CD4-positive, alpha-beta T cell treated with Interleukin-17A for 4 hours (primary cell): ENCODE results near the gene GPR176.

Experiments
- DNase-seq: peaks from one replicate; pipeline ENCODE4 v3.0.0-alpha.2; 2020; ENCODE audit warnings: mixed read lengths

Gene GPR176, protein sequence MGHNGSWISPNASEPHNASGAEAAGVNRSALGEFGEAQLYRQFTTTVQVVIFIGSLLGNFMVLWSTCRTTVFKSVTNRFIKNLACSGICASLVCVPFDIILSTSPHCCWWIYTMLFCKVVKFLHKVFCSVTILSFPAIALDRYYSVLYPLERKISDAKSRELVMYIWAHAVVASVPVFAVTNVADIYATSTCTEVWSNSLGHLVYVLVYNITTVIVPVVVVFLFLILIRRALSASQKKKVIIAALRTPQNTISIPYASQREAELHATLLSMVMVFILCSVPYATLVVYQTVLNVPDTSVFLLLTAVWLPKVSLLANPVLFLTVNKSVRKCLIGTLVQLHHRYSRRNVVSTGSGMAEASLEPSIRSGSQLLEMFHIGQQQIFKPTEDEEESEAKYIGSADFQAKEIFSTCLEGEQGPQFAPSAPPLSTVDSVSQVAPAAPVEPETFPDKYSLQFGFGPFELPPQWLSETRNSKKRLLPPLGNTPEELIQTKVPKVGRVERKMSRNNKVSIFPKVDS

GRCh38 chr15:39919748-39920509 lies at the start of gene GPR176:
GPR176 (minus strand) TSS chr15:39920266; CDS start chr15:39920026, 240 bp downstream.
- peak; percentile 38 for DNase-seq

DNA sequence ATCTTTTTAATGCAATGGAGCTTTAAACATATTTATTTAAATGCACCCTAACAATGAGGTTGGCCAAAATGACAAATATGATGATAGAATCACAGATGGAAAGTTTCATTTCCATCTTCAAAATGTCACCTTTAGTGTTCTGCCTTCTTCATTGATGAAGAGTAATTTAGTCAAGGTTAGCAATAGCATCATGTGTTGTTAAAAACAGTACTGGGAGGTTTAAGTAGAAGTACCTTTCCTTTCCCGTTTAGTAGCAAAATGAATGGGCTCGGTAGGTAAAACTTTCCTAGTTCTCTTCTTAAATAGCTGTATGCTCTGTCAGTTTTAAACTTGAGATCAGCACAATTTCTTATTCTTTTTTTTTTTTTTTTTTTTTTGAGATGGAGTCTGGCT lies 48.9 kb upstream of the GPR176 start:
- no peak for DNase-seq

DNA sequence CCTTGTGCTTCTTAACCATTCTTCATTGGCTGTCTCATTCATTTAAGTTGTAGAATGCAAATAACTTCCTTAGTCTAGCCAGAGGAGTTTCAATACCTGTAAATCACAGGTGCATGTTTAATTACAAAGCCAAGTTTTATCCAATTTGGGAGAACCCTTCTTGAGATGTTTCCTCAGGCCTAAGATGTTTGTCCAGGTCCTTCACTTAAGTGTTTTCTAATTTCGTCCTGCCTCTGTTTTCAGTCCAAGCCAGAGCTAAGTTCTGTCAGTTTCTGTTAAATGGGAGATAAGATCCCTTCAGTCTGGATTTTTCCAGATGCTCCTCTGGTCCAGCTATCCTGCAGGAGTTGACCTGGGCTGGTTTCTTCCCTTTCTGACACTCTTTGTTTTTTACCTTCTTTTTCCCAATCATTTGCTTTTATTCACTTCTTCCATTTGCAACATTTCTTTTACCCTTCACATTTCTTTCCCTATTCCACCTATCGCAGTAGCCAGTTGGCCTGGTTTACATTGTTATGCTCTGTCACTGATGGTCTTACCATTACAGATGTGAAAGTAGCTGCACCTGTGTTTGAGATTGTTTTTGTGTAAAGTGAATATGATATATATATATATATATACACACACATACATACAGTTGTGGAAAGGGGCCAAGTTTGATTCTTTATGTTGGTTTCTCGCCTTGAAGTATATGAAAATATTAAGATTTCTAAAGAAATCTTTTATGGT lies 48.4 kb upstream of the GPR176 start:
- no peak for DNase-seq

DNA sequence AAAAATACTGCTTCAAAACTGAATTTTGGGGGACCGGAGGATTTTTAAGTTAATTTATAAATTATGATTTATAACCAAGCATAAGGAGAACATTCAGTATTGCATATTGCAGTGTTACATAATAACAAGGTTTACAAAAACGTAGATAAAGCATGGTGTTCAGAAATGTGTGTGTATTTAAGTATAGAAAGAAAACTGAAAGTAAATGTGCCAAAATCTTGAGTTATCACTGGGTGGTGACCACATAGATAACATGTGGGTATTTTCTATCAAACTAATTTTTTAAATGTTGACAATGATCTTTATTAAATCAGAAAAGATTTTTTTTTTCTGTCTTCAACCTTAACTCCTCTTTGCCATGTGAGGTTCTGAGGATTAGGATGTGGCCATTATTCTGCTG lies 46.5 kb upstream of the GPR176 start:
- DNase-seq = no peak

DNA sequence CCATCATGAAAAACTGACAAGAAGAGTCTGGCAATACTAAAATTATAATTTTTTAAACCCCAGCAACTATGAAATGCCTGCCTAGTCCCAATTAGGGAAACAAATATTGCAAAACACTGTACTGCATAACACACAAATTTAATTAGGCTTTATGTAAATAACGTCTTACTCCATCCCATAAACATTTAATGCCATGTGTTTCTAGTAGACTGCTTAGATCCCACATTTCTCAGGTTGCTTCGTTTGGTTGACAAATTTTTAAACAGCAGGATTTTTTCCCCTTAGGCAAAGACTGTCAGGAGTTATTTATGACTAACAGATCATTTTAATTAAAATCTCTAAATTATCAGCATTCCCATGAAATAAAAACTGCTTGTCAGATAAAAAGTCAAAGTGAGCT lies 43.7 kb upstream of the GPR176 start:
- DNase-seq = no peak

- no peak for DNase-seq
Observed at GRCh38 chr15:39961051-39961450, 41.0 kb upstream of the GPR176 start.

- no peak for DNase-seq
Observed at GRCh38 chr15:39960411-39960810, 40.3 kb upstream of the GPR176 start.

DNA sequence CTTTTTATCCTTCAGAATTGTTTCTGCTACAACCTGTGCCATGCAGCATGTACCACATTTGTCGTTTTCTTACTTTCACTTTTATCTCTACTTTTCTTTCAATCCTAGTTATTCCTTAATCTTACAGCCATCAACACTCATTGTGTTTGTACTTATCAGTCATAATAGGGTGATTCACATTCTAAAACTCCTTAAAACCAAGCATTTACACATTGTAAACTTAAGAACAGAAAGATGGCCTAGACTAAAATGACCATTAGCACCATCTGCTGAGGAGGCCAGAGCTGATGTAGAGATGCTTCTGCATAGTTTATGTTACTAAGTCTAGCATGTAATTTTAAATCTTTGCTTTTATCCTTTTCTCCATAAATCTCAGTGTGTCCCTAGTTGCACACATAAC lies 39.3 kb upstream of the GPR176 start:
- DNase-seq = no peak

DNA sequence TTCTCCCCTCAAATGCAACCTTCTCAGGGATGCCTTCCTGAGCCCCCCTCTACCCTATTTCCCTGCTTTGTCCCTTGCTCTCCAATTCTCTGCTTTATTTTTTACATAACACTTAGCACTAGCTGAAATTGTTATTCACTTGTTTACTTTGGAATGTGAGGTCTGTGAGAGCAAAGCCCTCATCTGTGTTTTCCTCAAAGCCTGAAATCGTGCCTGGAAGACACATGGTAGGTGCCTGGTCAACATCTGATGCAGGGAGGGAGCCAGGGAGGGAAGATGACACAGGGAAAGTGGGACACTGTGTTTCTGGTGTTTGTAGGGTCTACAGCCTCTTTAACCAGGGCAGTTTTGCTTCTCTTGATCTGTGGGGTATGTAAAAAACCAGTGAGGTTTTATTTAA lies 37.4 kb upstream of the GPR176 start:
- no peak for DNase-seq

- DNase-seq = no peak
Observed at GRCh38 chr15:39953521-39953920, 33.5 kb upstream of the GPR176 start.

- no peak for DNase-seq
Observed at GRCh38 chr15:39951561-39951960, 31.5 kb upstream of the GPR176 start.

DNA sequence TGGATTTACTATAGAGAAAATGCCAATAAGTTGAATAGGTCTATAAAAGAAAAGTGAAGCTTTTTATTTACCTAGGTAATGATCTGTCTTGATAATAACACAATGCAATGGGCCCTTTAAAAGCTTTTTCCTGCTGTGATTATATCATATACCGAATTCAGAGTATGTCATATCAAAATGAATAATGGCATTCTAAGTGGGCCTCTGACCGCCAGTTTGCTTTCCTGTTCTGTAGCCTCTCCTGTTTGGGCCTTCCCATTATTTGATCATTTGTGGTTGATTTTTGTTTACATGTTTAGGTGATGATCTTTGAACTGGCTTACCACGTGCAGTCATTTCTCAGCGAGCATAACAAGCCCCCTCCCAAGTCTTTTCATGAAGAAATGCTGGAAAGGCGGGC lies 28.8 kb upstream of the GPR176 start:
- no peak for DNase-seq

DNA sequence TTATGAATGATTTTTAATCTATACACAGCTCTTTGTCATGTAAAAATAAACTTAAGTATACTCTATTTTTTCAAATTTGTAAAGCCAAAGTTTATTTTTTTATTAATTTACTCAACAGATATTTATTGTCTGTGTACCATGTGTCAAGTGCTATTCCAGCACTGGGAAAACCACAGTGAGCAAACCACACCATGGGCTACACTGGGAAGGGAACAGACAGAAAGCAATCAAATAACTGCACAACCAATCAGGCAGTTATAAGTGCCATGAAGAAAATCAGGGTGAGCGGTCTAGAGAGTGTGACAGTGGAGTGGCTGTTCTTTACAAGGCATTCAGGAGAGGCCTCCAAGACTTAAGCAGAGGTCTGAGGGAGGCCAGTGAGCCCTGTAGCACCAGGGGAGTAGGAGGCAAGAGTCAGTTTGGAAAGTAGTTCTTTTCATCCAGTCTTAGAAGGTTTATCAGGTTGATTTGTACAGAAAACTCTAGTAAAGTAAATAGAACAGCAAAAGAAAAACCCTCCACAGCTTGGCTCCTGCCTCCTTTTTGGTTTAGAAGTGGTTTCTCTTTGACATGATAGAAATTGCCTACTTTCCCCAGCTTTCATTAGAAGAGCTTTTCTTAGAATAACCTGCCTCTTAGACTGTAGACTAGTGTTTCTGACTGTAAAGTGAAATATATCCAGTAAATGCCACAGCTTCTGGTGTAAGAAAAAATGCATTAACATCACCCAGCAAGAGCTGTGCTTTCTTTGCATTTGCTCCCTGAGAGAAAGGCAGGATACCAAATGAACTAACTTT lies 27.5 kb upstream of the GPR176 start:
- DNase-seq = no peak

GRCh38 chr15:39946862-39947261 lies 26.8 kb upstream of the GPR176 start:
- no peak for DNase-seq

DNA sequence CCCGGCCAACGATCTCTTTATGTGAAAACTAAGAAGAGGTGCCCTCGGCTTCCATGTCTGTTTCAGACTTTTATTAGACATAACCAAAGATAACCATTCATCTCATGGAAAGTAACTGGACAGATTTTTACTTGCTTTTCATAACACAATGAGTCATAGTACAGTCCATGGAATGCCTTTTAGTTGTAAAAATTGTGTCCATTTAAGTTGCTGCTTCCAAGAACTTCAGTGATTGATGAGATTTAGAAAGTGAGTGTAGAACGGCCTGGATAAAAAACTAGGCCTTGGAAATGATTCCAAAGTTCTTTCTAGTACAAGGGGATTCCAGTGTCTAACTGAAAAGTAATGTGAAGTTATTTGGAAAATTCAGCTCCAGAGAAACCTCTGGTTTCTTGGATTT lies 24.7 kb upstream of the GPR176 start:
- no peak for DNase-seq

DNA sequence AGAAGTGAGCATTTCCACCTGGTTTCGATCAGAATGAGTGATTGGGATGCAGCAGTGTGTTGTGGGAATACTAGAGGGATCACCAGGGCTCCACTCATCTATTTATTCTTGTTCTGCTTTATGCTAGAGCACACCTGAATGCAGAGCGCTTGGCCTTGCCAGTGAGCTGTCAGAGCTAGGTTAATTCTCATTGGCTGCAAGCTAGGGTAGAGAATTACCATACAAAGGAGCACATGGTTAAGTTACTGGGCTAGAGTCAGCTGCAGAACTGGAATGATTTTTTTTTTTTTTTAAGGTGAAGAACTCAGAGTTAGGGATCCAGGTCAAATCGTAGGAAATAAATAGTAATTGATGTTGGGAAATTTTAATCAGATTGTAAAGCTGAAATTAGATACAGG lies 22.7 kb upstream of the GPR176 start:
- DNase-seq = no peak

- DNase-seq = no peak
Observed at GRCh38 chr15:39942101-39942752, 22.2 kb upstream of the GPR176 start.

DNA sequence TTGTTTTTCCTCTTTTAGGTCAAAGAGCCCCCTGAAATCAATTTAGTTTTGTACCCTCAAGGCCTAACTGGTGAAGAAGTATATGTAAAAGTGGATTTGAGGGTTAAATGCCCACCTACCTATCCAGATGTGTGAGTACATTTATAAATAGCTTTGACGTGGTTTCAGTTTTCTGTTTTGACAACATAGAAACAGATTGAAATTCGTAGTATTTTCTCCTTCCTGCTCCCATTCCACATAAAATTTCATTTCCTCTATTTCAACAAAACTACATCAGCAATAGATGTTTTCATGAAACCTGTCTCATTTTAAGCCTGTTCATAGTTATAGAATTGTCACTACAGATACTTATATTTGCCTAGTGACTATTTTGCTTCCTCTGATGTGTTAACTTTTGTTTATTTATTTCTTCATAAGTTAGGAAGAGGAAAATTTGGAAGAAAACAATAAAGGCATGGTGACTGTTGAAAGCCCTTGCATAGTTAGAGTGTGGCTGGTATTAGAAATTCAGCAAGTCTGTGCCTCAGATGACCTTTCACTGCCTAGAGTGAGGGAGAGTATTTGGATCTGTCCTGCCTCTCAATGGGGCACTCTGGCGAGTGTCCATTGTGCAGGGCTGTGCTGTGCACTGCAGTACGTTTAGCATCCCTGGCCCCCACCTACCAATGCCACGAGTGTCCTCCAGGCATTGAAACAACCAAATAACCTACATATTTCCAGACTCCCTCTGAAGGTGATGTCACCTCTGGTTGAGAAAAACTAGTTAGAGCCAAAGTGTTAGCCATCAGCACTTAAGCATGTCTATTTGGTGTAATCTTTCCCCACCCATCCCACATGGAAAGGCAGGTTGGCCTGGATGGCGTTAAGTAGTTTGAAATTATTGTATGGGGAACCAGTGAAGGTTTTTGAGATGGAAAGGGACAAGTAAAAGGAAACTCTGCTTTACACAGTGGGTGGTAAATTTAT lies 19.7 kb upstream of the GPR176 start:
- no peak for DNase-seq

GRCh38 chr15:39937696-39938095 lies 17.6 kb upstream of the GPR176 start:
- no peak for DNase-seq

DNA sequence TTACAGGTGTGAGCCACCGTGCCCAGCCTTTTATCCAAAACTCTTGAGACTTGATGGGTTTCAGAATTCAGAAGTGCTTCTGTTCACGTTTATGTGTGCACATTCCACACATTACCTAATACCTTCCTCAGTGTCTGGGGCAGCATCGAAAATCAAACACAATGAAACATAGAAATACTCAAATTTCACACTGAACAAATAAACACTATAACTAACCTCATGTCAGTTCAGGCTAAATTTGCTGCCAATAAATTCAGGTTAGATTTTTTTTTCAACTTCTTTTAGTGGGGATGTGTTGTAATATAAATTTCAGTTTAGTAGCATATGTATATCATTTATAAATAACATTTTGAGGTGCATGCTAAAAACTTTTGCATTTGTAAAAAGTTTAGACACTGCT lies 16.6 kb upstream of the GPR176 start:
- DNase-seq = no peak

GRCh38 chr15:39936187-39936586 lies 16.1 kb upstream of the GPR176 start:
- no peak for DNase-seq
